GM19023 (cell line): ENCODE data around the gene NIN.
A peak's percentile ranks its signal among the peaks of the same experiment; 100 is the strongest.

Source experiments
- ATAC-seq: cut with Tn5 transposase; IDR thresholded peaks from one replicate; pipeline ENCODE4 v1.9.1; 2021; ENCODE audit warnings: mild to moderate bottlenecking, moderate library complexity; ENCODE audit not compliant: unreplicated experiment

The NIN gene

GRCh38 chr14:50830932-50831725 lies at the start of gene NIN:
Gene NIN, minus strand, starts transcription at chr14:50831162. Its CDS starts 9,106 bp downstream, at chr14:50822056.
- ATAC-seq, result peak; percentile 85

GRCh38 chr14:50875359-50876070 lies 44.6 kb upstream of the NIN start:
- ATAC-seq, result peak; percentile 95

- no peak for ATAC-seq
Measured at GRCh38 chr14:50874757-50875156, 43.8 kb upstream of the NIN start.

- ATAC-seq, result no peak
Measured at GRCh38 chr14:50871914-50872732, 41.2 kb upstream of the NIN start, which contains the start of gene ABHD12B. Gene ABHD12B, plus strand, starts transcription at chr14:50872053. Its CDS starts 122 bp downstream, at chr14:50872175.

- ATAC-seq, result no peak
Measured at GRCh38 chr14:50871228-50871627, 40.3 kb upstream of the NIN start.

GRCh38 chr14:50865391-50866076 lies 34.6 kb upstream of the NIN start:
- ATAC-seq, result no peak

GRCh38 chr14:50864946-50865345 lies 34.0 kb upstream of the NIN start:
- no peak for ATAC-seq

GRCh38 chr14:50864237-50864636 lies 33.3 kb upstream of the NIN start:
- no peak for ATAC-seq

GRCh38 chr14:50862036-50862570 lies 31.1 kb upstream of the NIN start:
- no peak for ATAC-seq

GRCh38 chr14:50860478-50861086 lies 29.6 kb upstream of the NIN start:
- no peak for ATAC-seq

- peak; percentile 7 for ATAC-seq
Measured at GRCh38 chr14:50859296-50859624, 28.3 kb upstream of the NIN start.

GRCh38 chr14:50856660-50857059 lies 25.7 kb upstream of the NIN start:
- no peak for ATAC-seq

GRCh38 chr14:50855558-50855957 lies 24.6 kb upstream of the NIN start:
- no peak for ATAC-seq

GRCh38 chr14:50854521-50854920 lies 23.6 kb upstream of the NIN start:
- ATAC-seq, result no peak

GRCh38 chr14:50853891-50854290 lies 22.9 kb upstream of the NIN start:
- ATAC-seq, result no peak

GRCh38 chr14:50846226-50846880 lies 15.4 kb upstream of the NIN start:
- ATAC-seq, result no peak

GRCh38 chr14:50845166-50845565 lies 14.2 kb upstream of the NIN start:
- no peak for ATAC-seq

GRCh38 chr14:50844391-50844790 lies 13.4 kb upstream of the NIN start:
- ATAC-seq, result no peak

GRCh38 chr14:50839691-50840090 lies 8.7 kb upstream of the NIN start:
- no peak for ATAC-seq

GRCh38 chr14:50839048-50839447 lies 8.1 kb upstream of the NIN start:
- ATAC-seq, result no peak
